K562 (cell line): Measurements from ENCODE around the gene SYS1. TPM values are rescaled to one million over a fixed set of nuclear protein-coding genes. Genes with fewer than 3 reads are reported as not detected.

Experiments
- ATAC-seq: fragments of 200-7000 bp; cut with Tn5 transposase; 3 replicates; pipeline ENCODE4 v1.9.1; 2020; ENCODE audit warnings: moderate library complexity
- BruUV-seq: library from RNA; stranded (reverse); fragments of 400-500 nt; replicated peaks from 2 replicates; lab custom pipeline; 2021; lab: Mats Ljungman, UMichigan
- CTCF ChIA-PET: fragments of 300-600 bp; formaldehyde crosslinking; extraction: SDS; loops from one replicate; lab custom pipeline; 2021; ENCODE audit warnings: low intra/inter-chr PET ratio; lab: Yijun Ruan, JAX
- POLR2A ChIA-PET: fragments of 300-600, 350-650 bp; sonication (Branson Sonifier 250); formaldehyde crosslinking; extraction: SDS; loops from one replicate; lab custom pipeline; 2021; ENCODE audit warnings: antibody characterized with exemption, inconsistent platforms; lab: Yijun Ruan, JAX
- DNase-seq, 4 experiments: peaks; one replicate each; pipeline versions ENCODE4 v3.0.0 to v3.0.0-alpha.2; 2011 to 2018; ENCODE audit warnings: low spot score in 3 of 4, mixed read lengths in 3 of 4; ENCODE audit errors: extremely low read depth in 1 of 4
- FAIRE-seq: peaks from 2 replicates; lab custom pipeline; 2011; peaks lifted over from hg19 to GRCh38; lab: Jason Lieb, UNC
- H2AFZ ChIP-seq: 2 replicates; pipeline ENCODE4 v1.6.0; 2011; ENCODE audit warnings: low read depth, low read length, control low read depth, inconsistent platforms
- H3K27ac ChIP-seq: fragments of 200-600 bp; 3 replicates; pipeline ENCODE4 v1.8.0; 2011; ENCODE audit warnings: low read depth, mild to moderate bottlenecking, control low read depth, inconsistent platforms, low read length, moderate library complexity, mixed read lengths; ENCODE audit errors: extremely low read depth
- H3K27me3 ChIP-seq, 2 experiments: fragments of 300-600 bp in 1 of 2; 2 replicates in 1 of 2; 3 replicates in 1 of 2; pipeline versions ENCODE4 v1.6.0 to v1.8.0; 2011; ENCODE audit warnings: inconsistent platforms in 2 of 2, low read length in 2 of 2, mild to moderate bottlenecking in 1 of 2, mixed read lengths in 1 of 2, moderate library complexity in 1 of 2; ENCODE audit not compliant: control insufficient read depth in 2 of 2, insufficient read depth in 2 of 2
- H3K36me3 ChIP-seq: fragments of 300-600 bp; 3 replicates; pipeline ENCODE4 v1.8.0; 2011; ENCODE audit warnings: mild to moderate bottlenecking, low read length, inconsistent platforms; ENCODE audit not compliant: control insufficient read depth, insufficient read depth
- H3K4me1 ChIP-seq, 2 experiments: fragments of 200-600 bp in 1 of 2; replicated peaks in 1 of 2; 2 replicates in 1 of 2; 3 replicates in 1 of 2; pipeline versions ENCODE4 v1.5.1 to v1.8.0; 2011; ENCODE audit warnings: inconsistent platforms in 2 of 2, low read length in 2 of 2, mild to moderate bottlenecking in 1 of 2, mixed read lengths in 1 of 2, moderate library complexity in 1 of 2; ENCODE audit not compliant: control insufficient read depth in 2 of 2, insufficient read depth in 2 of 2
- H3K4me2 ChIP-seq: 2 replicates; pipeline ENCODE4 v1.6.1; 2011; ENCODE audit warnings: low read length, control low read depth, inconsistent platforms, mixed read lengths; ENCODE audit not compliant: insufficient read depth
- H3K4me3 ChIP-seq: fragments of 200-600 bp; sonication (generic), shearing (Covaris generic); 2 replicates; pipeline ENCODE4 v1.5.1; 2016; ENCODE audit warnings: control low read depth, inconsistent platforms
- H3K79me2 ChIP-seq: fragments of 200-600 bp; 3 replicates; pipeline ENCODE4 v1.8.0; 2011; ENCODE audit warnings: low read length, inconsistent platforms; ENCODE audit not compliant: control insufficient read depth, insufficient read depth
- H3K9ac ChIP-seq, 2 experiments: 2 replicates each; pipeline versions ENCODE4 v1.6.0 to v1.6.1; 2011; ENCODE audit warnings: low read depth in 2 of 2, low read length in 2 of 2, control low read depth in 1 of 2, inconsistent platforms in 1 of 2, mild to moderate bottlenecking in 1 of 2, mixed read lengths in 1 of 2; ENCODE audit not compliant: insufficient read depth in 1 of 2
- H3K9me1 ChIP-seq: one replicate; pipeline ENCODE4 v1.6.0; 2011; ENCODE audit warnings: inconsistent platforms, mild to moderate bottlenecking, low read length, moderate library complexity; ENCODE audit not compliant: control insufficient read depth, insufficient read depth
- H3K9me3 ChIP-seq: replicated peaks from 2 replicates; pipeline ENCODE4 v1.5.1; 2011; ENCODE audit warnings: low read depth, low read length, inconsistent platforms; ENCODE audit not compliant: control insufficient read depth, insufficient read depth
- H4K20me1 ChIP-seq: replicated peaks from 2 replicates; pipeline ENCODE4 v1.6.1; 2011; ENCODE audit warnings: low read length, inconsistent platforms, mixed read lengths; ENCODE audit not compliant: control insufficient read depth, insufficient read depth
- SPI1 ChIP-seq: IDR thresholded peaks from 2 replicates; pipeline ENCODE4 v1.6.1; 2011; ENCODE audit warnings: low read depth, low read length, control low read depth, borderline replicate concordance
- WGBS: fragments of 100-300 bp; shearing (Covaris generic); methylation state at CpG from one replicate; pipeline ENCODE4 v1.1.6; 2016; ENCODE audit warnings: low coverage, mixed read lengths; ENCODE audit not compliant: insufficient coverage; ENCODE audit errors: missing lambda C conversion rate; 5-methylcytosine and 5-hydroxymethylcytosine counted together
- in situ Hi-C: fragments of 300-500 bp; cut with MboI; formaldehyde crosslinking; loops from 4 replicates; pipeline ENCODE4 v1.15.0; 2018; ENCODE audit warnings: inconsistent platforms, mixed read lengths
- intact Hi-C: fragments of 100-400 bp; cut with micrococcal nuclease; formaldehyde crosslinking; loops from 2 replicates; pipeline ENCODE4 v1.14.2; 2022
- polyA plus RNA-seq, 8 experiments: library from polyadenylated mRNA; depleted of rRNA in 4 of 8; stranded (reverse) in 5 of 8; unstranded in 3 of 8; fragments of >200 nt; fragmentation: Nextera tagmentation in 2 of 8; fragmentation: Illumina TruSeq in 1 of 8; extraction: Ambion mirVana in 2 of 8; extraction: Trizol in 1 of 8; gene quantifications; 2 replicates each; pipeline versions ENCODE4 v1.2.1 to v1.2.3, GENCODE V29; 2011 to 2014; ENCODE audit warnings: inconsistent platforms in 1 of 8, missing spikeins in 1 of 8
- total RNA-seq, 7 experiments: library from RNA; depleted of rRNA in 6 of 7; stranded (reverse); fragments of >200 nt in 6 of 7; fragmentation: Illumina TruSeq in 2 of 7; extraction: Trizol in 2 of 7; gene quantifications; 2 replicates each; pipeline versions ENCODE4 v1.2.1 to v1.2.3, GENCODE V29; 2011 to 2021; ENCODE audit warnings: low replicate concordance in 1 of 7
- TF ChIP-seq, protein P1 (sequence below): fragments of 450-650 bp; IDR thresholded peaks from 2 replicates; pipeline ENCODE4 v1.6.1; 2018; ENCODE audit not compliant: partially characterized antibody

SYS1 gene
- total and polyA plus RNA-seq, 9 of the 15 experiments (the other 6 are each of a cell fraction or from before 2014, with no cell fraction given): 11.1 to 25.2 (median 17.5) TPM

GRCh38 chr20:45320948-45321595, 41.9 kb upstream of the SYS1 start:
- in situ Hi-C loops (loop anchor here (5.0 kb wide), 3 partner anchors 46 to 451 kb away; no protein-coding TSS in a partner anchor), intact Hi-C loops (no loop called here)
- H3K9me1 ChIP-seq: peaks cover 3% of the 10 kb centered on the region
- peaks cover 10 to 16% of the 10 kb centered on the region in 2 experiments; a peak in 4 of 5 replicates for H3K27me3 ChIP-seq
- H3K36me3 ChIP-seq: no peaks in the 10 kb centered on the region
- TF ChIP-seq, protein P1, sequence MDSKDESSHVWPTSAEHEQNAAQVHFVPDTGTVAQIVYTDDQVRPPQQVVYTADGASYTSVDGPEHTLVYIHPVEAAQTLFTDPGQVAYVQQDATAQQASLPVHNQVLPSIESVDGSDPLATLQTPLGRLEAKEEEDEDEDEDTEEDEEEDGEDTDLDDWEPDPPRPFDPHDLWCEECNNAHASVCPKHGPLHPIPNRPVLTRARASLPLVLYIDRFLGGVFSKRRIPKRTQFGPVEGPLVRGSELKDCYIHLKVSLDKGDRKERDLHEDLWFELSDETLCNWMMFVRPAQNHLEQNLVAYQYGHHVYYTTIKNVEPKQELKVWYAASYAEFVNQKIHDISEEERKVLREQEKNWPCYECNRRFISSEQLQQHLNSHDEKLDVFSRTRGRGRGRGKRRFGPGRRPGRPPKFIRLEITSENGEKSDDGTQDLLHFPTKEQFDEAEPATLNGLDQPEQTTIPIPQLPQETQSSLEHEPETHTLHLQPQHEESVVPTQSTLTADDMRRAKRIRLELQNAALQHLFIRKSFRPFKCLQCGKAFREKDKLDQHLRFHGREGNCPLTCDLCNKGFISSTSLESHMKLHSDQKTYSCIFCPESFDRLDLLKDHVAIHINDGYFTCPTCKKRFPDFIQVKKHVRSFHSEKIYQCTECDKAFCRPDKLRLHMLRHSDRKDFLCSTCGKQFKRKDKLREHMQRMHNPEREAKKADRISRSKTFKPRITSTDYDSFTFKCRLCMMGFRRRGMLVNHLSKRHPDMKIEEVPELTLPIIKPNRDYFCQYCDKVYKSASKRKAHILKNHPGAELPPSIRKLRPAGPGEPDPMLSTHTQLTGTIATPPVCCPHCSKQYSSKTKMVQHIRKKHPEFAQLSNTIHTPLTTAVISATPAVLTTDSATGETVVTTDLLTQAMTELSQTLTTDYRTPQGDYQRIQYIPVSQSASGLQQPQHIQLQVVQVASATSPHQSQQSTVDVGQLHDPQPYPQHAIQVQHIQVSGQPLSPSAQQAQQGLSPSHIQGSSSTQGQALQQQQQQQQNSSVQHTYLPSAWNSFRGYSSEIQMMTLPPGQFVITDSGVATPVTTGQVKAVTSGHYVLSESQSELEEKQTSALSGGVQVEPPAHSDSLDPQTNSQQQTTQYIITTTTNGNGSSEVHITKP: no peak
- peak; percentile 82 for TF ChIP-seq SPI1
- H2AFZ ChIP-seq: no peak overlapping the region
- CTCF ChIA-PET: interaction anchor here (0.5 to 2.4 kb wide), 3 partner anchors 112 to 450 kb away, joined by 4 to 11 read pairs (median 6); no protein-coding TSS in a partner anchor
- no peak overlapping the region for H3K4me2 ChIP-seq
- no peak for DNase-seq
- WGBS: 29% methylated on average over 5 of the region's 5 CpGs
- no peaks in the 10 kb centered on the region for H3K9me3 ChIP-seq
- H4K20me1 ChIP-seq: no peaks in the 10 kb centered on the region
- no peak overlapping the region for H3K4me3 ChIP-seq
- FAIRE-seq: no peak
- H3K27ac ChIP-seq: no peak overlapping the region
- no peak overlapping the region for H3K9ac ChIP-seq
- POLR2A ChIA-PET: interaction anchor here (0.5 to 1.2 kb wide), 5 partner anchors 9 to 42 kb away, joined by 3 to 6 read pairs (median 3); partner anchors contain the start of gene SYS1
- ATAC-seq: no peak
- peaks cover 4 to 19% of the 10 kb centered on the region in 2 experiments; a peak in 4 of 5 replicates for H3K4me1 ChIP-seq
- no peaks in the 10 kb centered on the region for H3K79me2 ChIP-seq
- no TSS peak for BruUV-seq
